Measurements from ENCODE around the gene L3MBTL3.

Gene L3MBTL3

DNA sequence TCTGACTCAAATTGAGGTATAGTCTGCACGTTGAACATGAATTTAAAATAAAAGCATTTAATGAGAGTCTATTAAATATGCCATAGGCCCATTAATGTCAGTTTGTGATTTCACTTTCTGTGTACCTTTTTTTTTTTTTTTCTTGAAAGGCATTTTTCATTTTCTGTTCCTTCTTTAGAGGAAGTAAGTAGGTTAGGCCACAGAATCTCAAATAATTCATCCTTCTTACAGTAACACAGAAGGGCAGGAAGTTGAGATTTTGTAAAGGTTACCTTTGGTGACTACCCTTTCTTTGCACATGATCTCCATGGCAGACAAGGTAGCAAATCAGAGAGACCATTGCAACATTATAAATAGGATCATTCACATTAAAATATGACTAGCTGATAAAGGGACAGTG, 9.6 kb downstream of the L3MBTL3 start:
- DNase-seq: no peak

DNA sequence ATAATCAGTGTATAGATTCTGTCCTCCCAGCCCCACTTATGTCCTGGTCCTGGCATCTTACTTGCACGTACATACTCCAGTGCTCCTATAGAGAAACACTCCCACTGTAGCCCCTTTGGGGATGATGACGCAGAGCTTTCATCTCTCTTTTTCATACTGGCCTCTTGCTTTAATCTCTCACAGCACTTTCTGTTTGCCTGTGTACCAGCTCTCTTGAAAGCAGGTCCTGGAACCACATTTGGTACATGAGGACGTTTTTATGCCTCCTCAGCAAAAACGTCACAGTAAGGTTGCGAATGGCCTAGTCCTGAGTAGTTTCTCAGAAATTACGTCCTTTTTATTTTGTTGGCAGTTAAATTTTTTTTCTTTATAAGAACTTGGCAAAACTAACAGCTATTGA, 10.8 kb downstream of the L3MBTL3 start:
- no peak for DNase-seq

DNA sequence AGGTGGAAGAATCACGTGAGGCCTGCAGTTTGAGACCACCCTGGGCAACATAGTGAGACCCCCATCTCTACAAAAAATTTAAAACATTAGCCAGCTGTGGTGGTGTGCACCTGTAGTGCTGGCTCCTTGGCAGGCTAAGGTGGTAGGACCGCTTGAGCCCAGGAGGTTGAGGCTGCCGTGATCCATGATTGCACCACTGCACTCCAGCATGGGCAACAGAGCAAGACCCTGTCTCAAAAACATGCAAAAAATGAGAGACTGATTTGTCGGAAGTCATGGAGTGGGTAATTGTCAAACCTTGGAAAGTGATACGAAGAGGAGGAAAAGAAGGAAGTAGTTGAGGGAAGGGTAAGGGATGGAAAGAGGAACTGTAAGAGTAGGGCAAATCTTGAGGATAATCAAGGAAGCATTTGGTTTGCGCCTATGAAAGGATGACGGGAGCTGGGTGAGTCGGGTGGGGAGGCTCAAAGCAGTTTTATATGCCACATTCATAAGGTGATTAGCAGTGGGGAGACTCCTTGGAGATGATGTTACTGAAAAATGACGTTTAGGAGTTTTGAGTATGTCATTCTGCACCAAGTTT, 14.5 kb downstream of the L3MBTL3 start:
- DNase-seq: no peak

DNA sequence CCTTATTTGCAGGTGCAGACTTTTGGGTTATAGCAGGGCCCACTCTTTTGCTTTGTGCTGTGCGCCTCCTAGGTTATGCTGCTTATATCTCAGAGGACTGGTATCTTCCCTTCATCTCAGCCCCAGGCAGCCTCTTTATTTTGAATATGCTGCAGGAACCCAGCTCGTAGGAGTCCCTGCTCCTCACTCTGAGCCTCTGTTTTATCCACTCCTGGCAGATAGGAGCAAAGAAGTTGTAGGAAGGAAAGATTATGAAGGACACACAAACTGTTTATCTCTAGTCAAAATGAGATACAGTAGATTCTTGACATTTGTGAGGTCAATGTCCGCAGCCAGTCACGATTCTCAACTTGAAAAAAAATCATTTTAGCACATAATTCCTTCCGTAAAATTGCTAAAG, 15.6 kb downstream of the L3MBTL3 start:
- DNase-seq: no peak

DNA sequence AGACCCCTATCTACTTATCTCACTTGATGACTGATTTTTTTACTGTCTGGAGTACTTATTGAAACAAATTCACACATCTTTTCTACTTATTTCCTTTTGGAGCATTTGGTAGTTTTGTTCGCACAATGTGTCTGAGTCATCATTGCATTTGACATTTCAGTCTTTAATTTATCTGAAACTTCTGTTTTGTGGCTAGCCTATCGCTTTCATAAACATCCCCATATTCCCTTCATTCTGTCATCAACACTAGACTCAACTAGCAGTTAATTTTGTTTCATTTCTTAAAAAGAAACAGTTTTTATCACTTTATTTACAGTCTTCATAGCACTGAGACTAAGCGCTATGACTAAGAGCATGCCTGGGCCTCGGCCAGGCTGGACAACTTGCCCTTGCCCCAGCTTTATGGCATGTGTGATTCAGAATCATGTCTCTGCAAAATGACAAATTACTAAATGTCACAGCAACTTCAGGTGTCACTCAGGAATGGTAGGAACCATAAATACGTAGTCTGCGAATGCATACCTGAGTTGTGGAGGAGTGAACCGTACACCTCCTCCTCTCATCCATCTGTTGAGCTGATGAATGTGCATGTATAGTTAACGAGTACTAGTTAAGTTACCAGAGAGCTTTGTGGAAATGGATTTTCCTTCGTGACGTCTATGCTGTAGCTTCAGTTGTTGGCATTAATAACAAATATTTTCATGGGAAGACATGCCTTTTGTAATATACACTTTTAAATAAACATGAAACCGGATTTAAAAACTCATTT, 16.2 kb downstream of the L3MBTL3 start:
- DNase-seq: peak; percentile 45

DNA sequence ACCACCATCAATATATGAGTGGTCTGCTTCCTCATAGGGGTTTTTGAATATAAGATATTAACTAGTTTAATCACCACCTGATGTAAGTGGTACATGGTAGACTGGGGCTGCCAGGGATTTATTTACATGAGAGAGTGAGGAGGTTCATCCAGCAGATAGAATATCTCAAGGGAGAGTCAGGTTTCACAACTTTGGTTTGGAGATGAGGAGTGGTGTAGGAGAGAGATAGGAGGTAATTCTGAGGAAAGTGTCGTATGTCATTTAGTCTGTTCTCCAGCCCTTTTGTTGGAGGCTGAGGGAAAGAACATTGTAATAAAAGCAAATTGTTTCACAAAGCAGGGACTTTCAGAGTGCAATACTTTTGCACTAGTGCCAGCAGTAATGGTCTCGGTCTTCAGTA, 16.8 kb downstream of the L3MBTL3 start:
- DNase-seq: no peak

DNA sequence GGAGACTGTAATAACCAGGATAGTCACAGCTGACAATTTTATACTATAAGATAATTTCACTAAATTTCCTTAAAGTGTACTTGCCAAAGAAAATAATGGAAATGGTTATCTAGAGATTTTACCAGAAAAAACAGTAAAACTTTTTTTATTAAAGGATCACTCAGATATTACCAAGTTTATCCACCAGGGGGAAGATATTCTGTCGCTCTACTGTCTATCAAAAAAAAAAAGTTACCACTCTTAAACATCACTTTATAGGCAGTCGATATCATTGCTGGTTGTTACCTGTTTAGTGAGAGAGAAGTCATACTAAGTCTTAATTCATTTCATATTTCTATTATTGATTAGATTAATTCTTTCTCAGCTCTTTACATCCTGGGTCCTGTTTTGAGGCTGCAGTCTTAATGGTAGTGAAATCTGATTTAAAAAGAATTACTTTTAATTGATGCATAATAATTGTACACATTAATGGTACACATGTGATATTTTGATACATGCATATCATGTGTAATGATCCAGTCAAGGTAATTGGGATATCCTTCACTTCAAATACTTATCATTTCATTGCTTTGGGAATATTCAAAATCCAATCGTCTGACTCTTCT, 18.9 kb downstream of the L3MBTL3 start:
- no peak for DNase-seq

DNA sequence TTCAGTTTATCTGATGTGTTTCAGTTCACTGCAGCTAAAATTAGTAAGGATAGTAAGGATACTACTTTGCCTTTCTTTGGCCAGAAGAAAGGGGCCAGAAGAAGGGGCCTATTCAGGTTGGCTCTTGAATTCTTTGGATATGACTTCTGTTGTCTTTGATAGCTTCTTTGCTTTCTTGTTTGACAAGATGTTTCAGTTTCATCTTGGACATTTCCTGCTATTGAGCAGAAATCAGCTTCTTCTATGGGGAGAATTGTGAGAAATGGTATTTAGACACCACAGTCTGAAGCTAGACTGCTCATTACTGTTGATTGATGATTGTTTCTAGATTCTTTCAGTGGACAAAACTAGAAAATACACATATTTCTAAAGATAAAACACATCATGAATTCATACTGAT, 23.2 kb downstream of the L3MBTL3 start:
- no peak for DNase-seq

DNA sequence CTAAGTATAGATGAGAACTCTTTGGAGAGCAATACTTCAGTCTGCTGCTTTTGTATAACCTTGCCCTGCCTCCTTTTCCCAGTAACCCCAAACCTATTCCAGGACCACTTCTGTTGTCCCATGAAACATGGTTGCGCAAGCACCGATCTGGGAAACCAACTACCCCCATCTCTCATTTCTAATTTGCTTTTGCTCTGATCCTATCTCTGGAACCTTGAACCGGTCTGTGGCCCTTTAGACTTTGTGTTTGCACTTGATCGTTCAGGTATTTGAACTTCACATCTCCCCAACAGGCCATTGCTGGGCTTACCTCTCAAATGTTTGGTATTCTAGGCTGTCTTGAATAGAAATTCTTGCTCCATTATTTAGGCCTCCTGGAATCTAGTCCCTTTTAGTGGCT, 25.0 kb downstream of the L3MBTL3 start:
- DNase-seq: no peak

DNA sequence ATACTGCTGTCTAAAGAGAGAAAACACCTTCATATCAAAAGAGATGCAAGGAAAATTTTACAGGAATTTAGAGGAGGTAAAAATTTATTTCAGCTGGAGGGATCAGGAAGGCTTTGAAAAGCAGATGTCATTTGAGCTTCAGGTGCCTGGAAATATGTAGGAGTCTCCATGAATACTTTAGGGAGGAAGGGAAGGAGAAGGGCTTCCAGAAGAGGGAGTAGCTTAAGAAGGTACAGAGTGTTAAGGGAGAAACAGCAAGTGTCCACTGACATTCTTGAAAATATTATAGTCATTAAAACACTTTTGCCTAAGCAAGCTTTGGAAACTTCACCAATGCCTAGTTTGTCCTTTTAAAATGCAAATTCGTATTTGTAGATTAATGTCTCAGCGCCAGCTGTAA, 27.2 kb downstream of the L3MBTL3 start:
- no peak for DNase-seq

DNA sequence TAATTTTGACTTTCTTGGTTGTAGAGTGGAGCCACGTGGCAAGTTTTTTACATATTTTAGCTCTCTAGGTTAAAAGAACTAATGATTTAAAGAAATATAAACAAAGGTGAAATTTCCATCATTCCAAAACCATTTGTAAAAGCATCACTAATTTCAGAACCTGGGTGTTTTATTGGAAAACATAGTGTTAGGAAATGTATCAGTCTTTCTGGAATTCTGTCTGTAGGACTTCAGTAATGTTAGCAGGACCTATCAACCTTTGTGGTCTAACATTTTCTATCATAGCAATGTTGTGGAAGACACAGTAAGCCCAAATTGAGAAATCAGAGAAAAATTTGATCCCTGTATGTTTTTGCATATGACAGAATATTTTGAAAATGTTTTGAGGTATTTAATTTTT, 28.3 kb downstream of the L3MBTL3 start:
- no peak for DNase-seq

DNA sequence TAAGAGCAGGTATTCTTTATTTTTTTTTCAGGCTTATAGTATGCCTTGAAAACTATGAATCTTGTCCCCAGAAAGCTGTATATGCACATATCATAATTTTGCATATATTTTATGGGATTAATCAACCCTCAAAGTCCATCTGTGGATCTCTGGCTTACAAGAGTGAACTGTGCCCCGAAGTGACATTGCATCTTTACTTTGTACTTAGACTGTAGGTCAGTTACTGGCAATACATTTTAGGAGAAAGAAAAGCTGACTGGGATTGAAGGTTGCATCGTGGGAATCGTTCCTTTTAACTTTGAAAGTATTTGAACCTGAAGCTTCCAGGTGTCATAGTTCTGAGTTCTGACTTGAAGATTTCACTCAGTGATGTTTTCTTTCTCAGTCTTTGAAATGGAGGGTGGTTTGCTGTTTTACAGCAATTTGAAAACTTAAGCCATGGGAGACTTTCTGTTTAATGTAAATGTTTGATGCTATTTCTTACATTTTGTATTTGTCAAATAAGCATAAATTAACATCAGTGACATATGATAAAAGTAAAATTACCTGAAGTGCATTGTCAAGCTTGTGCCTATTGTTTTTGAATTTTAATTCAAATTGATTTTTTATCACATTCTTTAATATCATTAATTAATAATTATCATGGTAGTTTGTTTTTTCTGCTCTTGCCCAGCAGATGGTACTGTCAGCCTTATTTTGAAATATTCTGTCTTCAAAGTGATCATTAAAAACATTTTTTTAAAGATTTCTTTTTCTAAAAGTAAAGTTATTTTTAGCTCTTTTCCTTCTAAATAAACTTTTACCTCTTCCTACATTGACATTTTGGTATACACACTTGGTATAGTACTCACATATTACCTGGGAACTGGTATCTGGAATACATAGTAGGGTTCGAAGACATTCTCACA, 29.0 kb downstream of the L3MBTL3 start:
- no peak for DNase-seq

DNA sequence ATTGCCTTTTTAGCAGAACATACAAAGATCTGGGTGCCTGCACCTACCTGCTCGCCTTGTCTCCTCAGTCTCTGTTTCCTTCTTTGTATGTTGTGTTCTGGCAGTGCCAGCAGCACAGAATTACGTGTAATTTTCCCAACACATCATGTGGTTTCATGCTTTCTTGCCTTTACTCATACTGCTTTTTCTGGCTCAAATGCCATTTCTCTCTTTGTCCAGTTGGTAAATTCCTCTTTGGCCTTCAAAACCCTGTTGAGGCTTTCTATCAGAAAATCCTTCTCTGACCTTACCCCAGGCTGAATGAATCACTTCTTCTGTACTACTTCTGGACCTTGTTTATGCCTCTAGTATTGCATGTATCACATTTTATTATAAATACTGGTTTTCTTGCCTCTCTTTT, 31.8 kb downstream of the L3MBTL3 start:
- DNase-seq: no peak

DNA sequence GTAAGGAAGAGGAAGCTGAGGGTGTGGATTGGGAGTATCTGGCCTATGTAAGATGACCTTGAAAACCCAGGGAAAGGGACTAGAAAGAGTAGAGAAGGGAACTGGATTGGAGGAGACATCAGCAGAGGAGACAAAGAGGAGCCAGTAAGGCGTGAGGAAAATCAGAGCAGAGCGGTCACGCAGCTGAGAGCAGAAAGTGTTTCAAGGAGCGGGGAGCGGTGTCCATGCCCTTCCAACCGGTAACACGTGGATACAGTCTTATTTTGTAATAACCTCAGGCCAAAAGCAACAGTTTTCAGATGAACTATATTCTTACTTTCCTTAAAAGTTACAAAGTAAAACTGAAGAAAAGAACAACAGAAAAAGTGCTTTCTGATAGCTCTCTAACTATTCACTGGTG, 36.3 kb downstream of the L3MBTL3 start:
- no peak for DNase-seq

DNA sequence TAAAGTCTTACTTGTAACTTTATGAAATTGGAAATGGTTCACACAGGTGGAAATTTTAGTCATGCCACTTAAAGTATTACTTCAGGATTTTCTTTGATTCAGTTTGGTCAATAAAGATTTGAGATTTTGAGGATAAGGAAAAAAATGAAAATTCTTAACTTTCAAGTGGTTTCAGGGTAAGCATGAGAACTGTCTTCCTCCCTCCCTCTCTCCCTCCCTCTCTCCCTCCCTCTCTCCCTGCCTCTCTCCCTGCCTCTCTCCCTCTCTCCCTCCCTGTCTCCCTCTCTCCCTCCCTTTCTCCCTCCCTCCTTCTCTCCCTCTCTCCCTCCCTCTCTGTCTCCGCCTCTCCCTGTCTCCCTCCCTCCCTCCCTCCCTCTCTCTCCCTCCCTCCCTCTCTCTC, 36.9 kb downstream of the L3MBTL3 start:
- DNase-seq: no peak

DNA sequence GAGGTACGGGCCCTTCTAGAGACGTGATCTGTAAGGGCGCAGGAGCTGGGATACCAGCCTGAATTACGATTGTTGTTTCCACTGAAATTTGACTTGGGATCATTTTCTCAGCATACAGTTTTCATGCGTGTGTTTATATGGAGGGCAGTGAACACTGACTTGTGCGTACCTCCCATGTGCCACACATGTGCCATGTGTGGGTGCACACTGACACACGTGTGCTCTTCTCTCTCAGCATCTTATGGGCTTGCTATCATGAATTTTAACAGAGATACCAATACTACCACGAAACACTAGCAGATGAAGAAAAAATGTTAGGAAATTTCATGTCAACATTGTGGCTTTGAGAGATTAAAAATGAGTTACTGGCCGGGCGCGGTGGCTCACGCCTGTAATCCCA, 39.1 kb downstream of the L3MBTL3 start:
- DNase-seq: no peak

DNA sequence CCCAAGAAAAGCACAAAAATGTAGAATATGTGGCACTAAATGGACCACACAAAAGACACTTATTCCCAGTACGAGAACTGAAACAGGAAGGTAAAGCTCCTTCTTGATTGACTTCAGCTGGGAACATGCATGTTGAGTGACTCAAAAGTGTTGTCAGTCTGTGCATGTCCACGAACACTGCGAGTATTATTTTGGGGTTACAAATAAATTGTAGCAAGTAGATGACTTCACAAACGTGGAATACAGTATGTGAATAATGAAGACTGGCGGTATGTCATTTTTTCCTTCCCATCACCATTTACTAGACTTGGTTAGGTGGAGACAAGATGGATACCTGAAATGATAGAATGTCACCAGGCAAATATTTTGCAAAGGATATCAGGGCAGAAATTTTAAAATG, 45.4 kb downstream of the L3MBTL3 start:
- DNase-seq: no peak

DNA sequence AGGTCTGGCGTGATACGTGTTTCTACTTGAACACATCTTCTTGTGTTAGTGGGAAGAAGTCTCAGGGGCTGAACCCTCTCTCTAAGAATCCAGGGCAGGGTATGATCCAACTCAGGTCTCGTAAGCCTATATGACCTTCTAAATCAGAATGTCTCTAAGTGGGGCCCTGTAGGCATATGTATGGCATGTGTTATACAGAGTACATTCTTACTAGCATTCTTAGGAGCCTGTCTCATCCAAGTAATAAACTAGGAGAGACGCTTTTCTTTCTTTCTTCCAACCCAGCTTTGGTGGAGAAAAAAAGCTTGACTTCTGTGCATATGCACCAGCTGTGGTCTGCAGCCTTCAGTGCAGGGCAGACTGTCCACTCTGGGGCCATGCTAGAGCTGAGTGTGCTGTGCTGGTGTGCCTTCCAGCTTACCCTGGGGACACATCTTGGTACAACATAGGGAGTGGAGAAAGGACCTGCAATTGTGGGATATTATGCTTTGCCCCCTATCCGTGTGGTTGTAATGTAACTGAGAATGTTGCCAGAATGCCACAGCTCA, 47.3 kb downstream of the L3MBTL3 start:
- peak; percentile 44 for DNase-seq

DNA sequence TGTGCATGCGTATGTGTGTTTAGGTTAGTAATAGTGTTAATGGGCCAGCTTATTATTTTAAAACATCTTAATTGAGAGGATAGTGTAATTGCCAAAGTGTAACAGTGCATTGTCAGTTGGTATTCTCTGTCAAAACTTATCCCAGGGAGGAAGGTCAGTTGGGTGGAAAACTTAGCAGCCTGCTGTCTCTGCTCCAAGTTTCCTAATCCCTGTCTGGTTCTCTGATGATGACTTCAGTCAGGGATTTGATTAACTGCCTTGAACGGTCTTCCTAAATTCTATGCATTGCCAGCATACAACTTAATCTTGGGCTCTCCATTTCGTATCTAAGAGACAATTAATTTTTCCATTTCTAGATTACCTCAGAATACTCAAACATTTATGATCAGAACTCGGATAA, 51.1 kb downstream of the L3MBTL3 start:
- DNase-seq: peak; percentile 11

DNA sequence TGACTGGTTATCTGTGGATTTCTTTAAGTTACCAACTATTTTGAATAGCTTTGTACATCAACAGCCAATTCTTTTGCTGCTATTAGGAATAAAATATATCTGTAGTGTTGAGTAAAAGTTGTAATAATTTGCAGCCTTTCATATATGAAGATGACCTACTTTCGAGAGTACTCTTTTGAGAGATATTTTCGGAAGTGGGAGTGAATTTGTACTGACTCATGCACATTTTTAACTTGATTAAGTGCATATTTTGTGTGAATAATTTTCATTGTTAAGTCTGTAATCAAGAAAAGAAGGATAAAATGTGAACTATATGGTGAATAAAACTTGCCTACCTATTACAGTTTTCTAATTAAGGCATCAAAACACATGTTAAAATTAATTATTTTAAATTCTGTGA, 51.9 kb downstream of the L3MBTL3 start:
- DNase-seq: peak; percentile 38

DNA sequence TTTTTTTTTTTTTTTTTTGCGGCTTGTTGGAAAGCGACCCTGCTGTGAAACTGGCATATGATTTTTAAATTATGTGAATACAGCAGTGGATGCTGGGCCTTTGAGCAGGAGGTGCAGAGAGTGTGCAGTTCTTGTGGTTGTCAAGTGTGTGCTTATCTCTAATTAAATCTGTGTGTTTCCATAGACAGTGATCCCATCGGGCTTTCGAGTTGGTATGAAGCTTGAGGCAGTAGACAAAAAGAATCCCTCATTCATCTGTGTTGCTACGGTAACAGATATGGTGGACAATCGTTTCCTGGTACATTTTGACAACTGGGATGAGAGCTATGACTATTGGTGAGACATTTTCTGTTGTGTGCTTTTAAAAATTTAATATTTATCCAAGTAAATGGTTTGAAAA, 52.4 kb downstream of the L3MBTL3 start:
- peak; percentile 39 for DNase-seq

DNA sequence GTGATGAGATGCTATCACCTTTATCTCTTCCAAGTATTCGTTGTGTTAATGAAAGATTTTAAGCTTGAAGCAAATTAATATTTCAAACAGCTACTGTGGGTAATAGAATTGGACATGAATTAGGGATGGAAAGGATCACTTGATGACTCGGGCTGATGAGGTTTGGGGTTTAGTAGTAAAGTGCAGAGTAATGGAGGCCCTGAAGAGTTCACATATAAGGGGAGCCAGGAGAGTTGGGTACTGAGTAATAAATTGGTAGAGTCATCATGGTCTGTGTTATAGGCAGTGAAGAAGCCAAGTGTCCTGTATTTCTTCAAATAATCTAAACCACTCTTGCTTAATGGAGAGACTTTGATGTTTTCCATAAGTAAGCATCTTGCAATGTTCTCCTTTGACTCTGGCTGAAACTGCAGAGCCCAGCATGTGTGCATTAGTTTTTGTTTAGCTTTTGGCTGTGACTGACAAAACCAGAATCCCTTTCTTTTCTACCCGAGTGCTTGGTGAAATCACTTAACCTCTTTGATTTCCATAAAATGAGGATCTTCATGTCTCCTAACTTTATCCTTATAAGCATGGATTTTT, 57.6 kb downstream of the L3MBTL3 start:
- no peak for DNase-seq

DNA sequence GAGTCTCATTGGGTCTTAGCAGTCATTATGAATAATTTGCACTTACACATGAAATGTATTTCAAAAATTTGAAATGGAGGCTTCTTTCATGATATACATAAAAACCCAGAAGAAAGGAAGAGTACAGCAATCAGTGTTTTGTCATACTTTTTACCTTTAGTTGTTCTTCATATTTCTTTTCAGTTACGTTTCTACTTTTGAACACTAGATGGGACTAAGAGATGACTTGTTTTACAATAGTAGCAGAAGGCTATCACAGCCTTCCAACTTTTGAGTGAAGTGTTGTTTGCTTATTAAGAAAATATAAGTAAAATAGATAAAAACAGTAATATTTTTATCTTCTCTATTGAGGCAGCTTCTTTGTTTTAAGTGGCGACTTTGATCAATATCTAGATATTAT, 58.1 kb downstream of the L3MBTL3 start:
- DNase-seq: peak; percentile 10

Measured in fibroblast of skin of scalp (primary cell).